Peyer's patch (tissue), 4 donors: ENCODE results near the gene CRADD.

Experiments used
- CTCF ChIP-seq, 6 experiments: fragments of 450-650 bp in 4 of 6; fragments of 200-600 bp in 2 of 6; sonication (generic) in 1 of 6; IDR thresholded peaks; one replicate each; pipeline ENCODE4 v1.5.1; 2017 to 2019; ENCODE audit warnings: antibody characterized with exemption in 6 of 6, mild to moderate bottlenecking in 3 of 6, moderate library complexity in 1 of 6
- POLR2A ChIP-seq, 2 donors: fragments of 450-650 bp; IDR thresholded peaks; one replicate each; pipeline ENCODE4 v1.5.1; 2017; ENCODE audit warnings: antibody characterized with exemption in 2 of 2, mild to moderate bottlenecking in 2 of 2, moderate library complexity in 2 of 2

DNA sequence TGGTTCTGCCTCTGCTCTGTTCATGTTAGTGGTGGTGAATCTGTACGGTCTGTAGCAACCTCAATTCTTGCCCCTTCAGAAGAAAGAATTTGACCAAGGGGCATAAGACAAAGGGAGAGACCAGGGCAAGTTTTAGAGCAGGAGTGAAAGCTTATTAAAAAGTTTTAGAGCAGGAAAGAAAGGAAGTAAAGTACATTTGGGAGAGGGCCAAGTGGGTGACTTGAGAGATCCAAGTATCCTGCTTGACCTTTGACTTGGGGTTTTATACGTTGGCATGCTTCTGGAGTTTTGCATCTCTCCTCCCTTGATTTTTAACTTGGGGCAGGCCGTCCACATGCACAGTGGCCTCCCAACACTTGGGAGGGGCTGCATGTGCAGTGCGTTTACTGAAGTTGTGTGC is 225.0 kb downstream of the CRADD start:
- no peak for TF ChIP-seq CTCF (IDR thresholded peaks at IDR 0.05)
- TF ChIP-seq POLR2A (IDR thresholded peaks at IDR 0.05) = no peak
